Activated CD4-positive, alpha-beta T cell treated with anti-CD3 and anti-CD28 coated beads for 36 hours (primary cell): ENCODE data around the gene CLDN20. TPM values are rescaled to one million over a fixed set of nuclear protein-coding genes. Genes with fewer than 3 reads are reported as not detected.
"Not testable (repeated sequence)": the region's sequence is repeated elsewhere in the genome, so short reads cannot be mapped to it uniquely, and the experiment has no call there.

Experiments used
- ATAC-seq: fragments of 200-7000 bp; cut with Tn5 transposase; one replicate; pipeline ENCODE4 v1.10.0; 2021; ENCODE audit warnings: mild to moderate bottlenecking, moderate library complexity
- CTCF ChIA-PET: fragments of 350-600 bp; sonication (Branson Sonifier 250); formaldehyde crosslinking; loops from one replicate; lab custom pipeline; 2021; ENCODE audit warnings: antibody characterized with exemption; lab: Charles Lee
- POLR2A ChIA-PET: fragments of 350-600 bp; sonication (Branson Sonifier 250); formaldehyde crosslinking; loops from one replicate; lab custom pipeline; 2021; ENCODE audit warnings: antibody characterized with exemption, inconsistent platforms; lab: Charles Lee
- DNase-seq: peaks from one replicate; pipeline ENCODE4 v3.0.0-alpha.2; 2020
- H3K27ac Mint-ChIP-seq: one replicate; pipeline ENCODE4 v1.8.0; 2021; ENCODE audit warnings: mixed read lengths
- H3K27me3 Mint-ChIP-seq: one replicate; pipeline ENCODE4 v1.8.0; 2021; ENCODE audit warnings: mixed read lengths
- H3K36me3 Mint-ChIP-seq: one replicate; pipeline ENCODE4 v1.8.0; 2021; ENCODE audit warnings: low read depth, mixed read lengths
- H3K4me1 Mint-ChIP-seq: one replicate; pipeline ENCODE4 v1.8.0; 2021; ENCODE audit warnings: mixed read lengths
- H3K4me3 Mint-ChIP-seq: one replicate; pipeline ENCODE4 v1.8.0; 2021; ENCODE audit warnings: mild to moderate bottlenecking, moderate library complexity, mixed read lengths
- H3K9me3 Mint-ChIP-seq: one replicate; pipeline ENCODE4 v1.8.0; 2021; ENCODE audit warnings: low read depth, mixed read lengths
- intact Hi-C, 2 experiments: fragments of 100-400 bp; cut with DNase I in 1 of 2; cut with micrococcal nuclease in 1 of 2; formaldehyde crosslinking; loops; one replicate each; pipeline versions ENCODE4 v1.14.2 to v1.15.1; 2022 to 2024; cut with DNase I, micrococcal nuclease
- total RNA-seq, 2 experiments: library from RNA; stranded (reverse); gene quantifications; one replicate each; pipeline ENCODE4 v1.2.3, GENCODE V29; 2021

CLDN20 gene
- total RNA-seq: not detected

- no peak for DNase-seq
These were observed at the start of gene CLDN20 for GRCh38 chr6:155263373-155264063. Gene CLDN20 (plus strand): TSS chr6:155264013. CDS start chr6:155275720, 11,707 bp downstream.

DNA sequence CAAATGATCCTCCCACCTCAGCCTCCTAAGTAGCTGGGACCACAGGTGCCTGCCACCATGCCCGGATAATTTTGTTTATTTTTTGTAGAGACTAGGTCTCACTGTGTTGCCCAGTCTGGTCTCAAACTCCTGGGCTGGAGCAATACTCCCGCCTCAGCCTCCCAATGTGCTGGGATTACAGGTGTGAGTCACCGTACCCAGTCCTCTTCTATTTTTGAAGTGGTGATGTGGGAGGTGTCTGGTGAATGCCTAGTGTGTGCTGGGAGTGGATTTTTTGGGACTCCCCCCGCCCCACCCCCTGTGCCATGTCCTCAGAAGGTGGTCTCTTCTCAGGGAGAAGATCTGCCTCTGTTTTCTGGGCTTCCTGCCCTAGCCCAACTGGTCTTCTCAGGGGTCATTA, 47.9 kb upstream of the CLDN20 start:
- peaks cover 8% of the 10 kb centered on the region for H3K36me3 Mint-ChIP-seq
- CTCF ChIA-PET: no interaction called here
- H3K27ac Mint-ChIP-seq: no peak overlapping the region
- intact Hi-C loops: no loop called here
- no peak overlapping the region for H3K4me3 Mint-ChIP-seq
- ATAC-seq: peak; percentile 36
- H3K9me3 Mint-ChIP-seq: no peaks in the 10 kb centered on the region
- H3K27me3 Mint-ChIP-seq: peaks cover 5% of the 10 kb centered on the region
- H3K4me1 Mint-ChIP-seq: peaks cover 5% of the 10 kb centered on the region
- POLR2A ChIA-PET: no interaction called here
- no peak for DNase-seq

More at GRCh38 chr6:155263373-155264063, at the start of gene CLDN20:
- CTCF ChIA-PET: interaction anchor here (0.7 kb wide), 1 partner anchor 9 kb away, joined by 3 read pairs; no protein-coding TSS in a partner anchor
- intact Hi-C loops: loop anchor here in 1 of 2 experiments (10.0 kb wide), 1 partner anchor 579 kb away; no protein-coding TSS in a partner anchor
- Mint-ChIP-seq H3K9me3 (no peaks in the 10 kb centered on the region), H3K27me3 (no peaks in the 10 kb centered on the region), H3K4me1 (peaks cover 22% of the 10 kb centered on the region), H3K36me3 (peaks cover 37% of the 10 kb centered on the region), H3K27ac (peak within 1 kb of the TSS; percentile 15), H3K4me3 (no peak within 1 kb of the TSS)
- no peak for ATAC-seq
- POLR2A ChIA-PET: no interaction called here

- Mint-ChIP-seq H3K4me1 (peaks cover 5% of the 10 kb centered on the region), H3K9me3 (no peaks in the 10 kb centered on the region), H3K27me3 (peaks cover 5% of the 10 kb centered on the region), H3K4me3 (no peak overlapping the region), H3K36me3 (peaks cover 8% of the 10 kb centered on the region), H3K27ac (no peak overlapping the region)
- POLR2A ChIA-PET: no interaction called here
- ATAC-seq: no peak
- CTCF ChIA-PET: interaction anchor here (0.5 to 0.7 kb wide), 2 partner anchors 361 to 544 kb away, joined by 3 to 5 read pairs; no protein-coding TSS in a partner anchor
- intact Hi-C loops: no loop called here
- DNase-seq: no peak
These were observed 47.3 kb upstream of the CLDN20 start for GRCh38 chr6:155216312-155217046.

GRCh38 chr6:155218711-155219110, 45.1 kb upstream of the CLDN20 start:
- H3K27me3 Mint-ChIP-seq, CTCF ChIA-PET, ATAC-seq, H3K4me3 Mint-ChIP-seq, H3K27ac Mint-ChIP-seq, H3K9me3 Mint-ChIP-seq, H3K36me3 Mint-ChIP-seq, DNase-seq, intact Hi-C loops, POLR2A ChIA-PET: not testable (repeated sequence)
- H3K4me1 Mint-ChIP-seq: peaks cover 10% of the 10 kb centered on the region

DNA sequence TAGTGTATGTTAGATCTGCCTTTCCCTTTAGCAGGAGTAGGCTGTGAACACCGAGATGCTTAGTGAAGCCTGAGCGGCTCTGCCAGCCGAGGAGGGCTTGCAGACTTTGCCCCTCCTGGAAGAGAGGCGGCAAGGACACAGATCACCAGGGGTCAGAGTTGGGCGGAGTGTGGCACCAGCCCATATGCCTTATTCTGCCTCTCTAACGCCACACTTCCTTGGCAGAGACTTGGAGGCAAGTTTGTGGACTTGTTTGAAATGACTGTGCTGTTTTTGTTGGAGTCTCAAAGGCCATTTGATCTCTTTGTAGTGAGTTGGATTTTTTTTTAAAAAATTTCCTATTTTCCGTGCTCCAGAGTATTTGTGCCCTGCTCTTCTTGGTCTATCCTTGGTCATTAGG, 44.5 kb upstream of the CLDN20 start:
- H3K4me1 Mint-ChIP-seq: peaks cover 16% of the 10 kb centered on the region
- H3K27ac Mint-ChIP-seq: no peak overlapping the region
- DNase-seq (no peak), ATAC-seq (no peak)
- H3K27me3 Mint-ChIP-seq: peaks cover 5% of the 10 kb centered on the region
- ChIA-PET CTCF (no interaction called here), POLR2A (interaction anchor here (0.5 kb wide), 1 partner anchor 242 kb away, joined by 3 read pairs; no protein-coding TSS in a partner anchor)
- intact Hi-C loops: no loop called here
- peaks cover 3% of the 10 kb centered on the region for H3K36me3 Mint-ChIP-seq
- H3K4me3 Mint-ChIP-seq: no peak overlapping the region
- no peaks in the 10 kb centered on the region for H3K9me3 Mint-ChIP-seq

- Mint-ChIP-seq H3K9me3 (no peaks in the 10 kb centered on the region), H3K27me3 (peaks cover 5% of the 10 kb centered on the region), H3K27ac (no peak overlapping the region), H3K4me1 (peaks cover 22% of the 10 kb centered on the region), H3K36me3 (peaks cover 3% of the 10 kb centered on the region), H3K4me3 (no peak overlapping the region)
- intact Hi-C loops: no loop called here
- ChIA-PET POLR2A (interaction anchor here (0.5 kb wide), 1 partner anchor 242 kb away, joined by 3 read pairs; no protein-coding TSS in a partner anchor), CTCF (no interaction called here)
- ATAC-seq: no peak
- no peak for DNase-seq
These were observed 43.9 kb upstream of the CLDN20 start for GRCh38 chr6:155219858-155220301.

DNA sequence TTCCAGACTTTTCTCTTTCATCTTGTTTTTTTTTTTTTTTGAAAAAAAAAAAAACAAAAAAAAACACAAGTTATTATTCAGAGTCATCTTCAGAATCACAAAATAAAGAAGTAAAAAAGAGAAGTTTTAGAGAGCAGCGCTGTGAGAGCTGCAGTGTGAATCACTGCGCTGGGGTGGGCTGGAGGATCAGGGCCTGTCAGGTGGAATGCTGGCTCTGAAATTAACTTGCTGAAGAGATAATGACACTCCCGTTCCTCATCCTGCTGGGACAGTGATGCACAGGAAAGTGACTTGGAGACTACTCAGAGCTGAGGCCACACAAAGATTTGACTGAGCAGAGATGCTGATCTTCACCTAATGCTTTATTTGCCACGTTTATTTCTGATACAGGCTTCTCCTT, 42.7 kb upstream of the CLDN20 start:
- DNase-seq (no peak), ATAC-seq (no peak)
- ChIA-PET POLR2A (no interaction called here), CTCF (no interaction called here)
- intact Hi-C loops: no loop called here
- peaks cover 19% of the 10 kb centered on the region for H3K4me1 Mint-ChIP-seq
- no peak overlapping the region for H3K4me3 Mint-ChIP-seq
- H3K27me3 Mint-ChIP-seq: peaks cover 5% of the 10 kb centered on the region
- H3K27ac Mint-ChIP-seq: no peak overlapping the region
- no peaks in the 10 kb centered on the region for H3K9me3 Mint-ChIP-seq
- peaks cover 3% of the 10 kb centered on the region for H3K36me3 Mint-ChIP-seq

- peaks cover 3% of the 10 kb centered on the region for H3K36me3 Mint-ChIP-seq
These were observed 41.3 kb upstream of the CLDN20 start for GRCh38 chr6:155222506-155222905.

DNA sequence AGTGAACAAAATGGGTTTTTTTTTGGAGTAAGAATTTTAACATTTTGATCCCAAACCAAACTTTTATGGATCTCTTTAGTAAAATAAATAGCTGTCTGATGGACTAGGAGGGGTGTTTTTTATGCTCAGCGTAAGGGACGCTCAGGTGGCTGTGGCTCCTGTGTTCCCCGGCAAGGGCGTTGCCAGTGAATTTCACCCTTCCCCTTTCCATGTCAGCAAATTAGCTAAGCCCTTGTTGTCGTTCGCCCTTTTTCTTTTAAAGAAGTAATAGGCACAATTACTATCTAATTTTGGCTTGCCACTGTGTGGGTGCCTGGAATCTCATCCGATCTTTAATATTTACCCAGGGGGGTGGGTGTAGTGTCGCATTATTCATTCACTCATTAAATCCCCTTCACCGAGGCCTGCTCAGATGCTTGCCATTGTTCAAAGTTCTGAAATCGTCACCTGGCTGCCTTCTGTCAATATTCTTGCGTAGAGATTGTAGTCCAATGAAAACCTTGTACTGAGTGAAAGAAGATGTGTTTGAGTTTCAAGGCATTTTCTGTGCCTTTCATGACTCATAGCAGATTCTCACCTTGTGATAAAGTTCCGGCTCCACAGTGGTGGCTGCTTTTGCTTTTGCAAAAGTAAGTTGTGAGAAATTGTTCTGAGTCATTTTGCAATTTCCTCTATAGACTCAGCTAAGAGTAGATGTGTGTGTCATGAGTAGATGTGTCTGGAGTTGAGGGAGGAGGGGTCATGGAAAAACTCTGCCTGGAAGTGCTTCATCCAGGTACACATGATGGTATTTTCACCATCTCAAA, 40.0 kb upstream of the CLDN20 start:
- intact Hi-C loops: loop anchor here (1.0 kb wide), 5 partner anchors 38 to 618 kb away; partner anchors contain the start of gene TFB1M (in 2 of the 2)
- ChIA-PET POLR2A (no interaction called here), CTCF (interaction anchor here (0.6 to 1.9 kb wide), 5 partner anchors 10 to 517 kb away, joined by 3 to 5 read pairs (median 4); no protein-coding TSS in a partner anchor)
- H3K4me1 Mint-ChIP-seq: peaks cover 18% of the 10 kb centered on the region
- ATAC-seq (peak; percentile 99), DNase-seq (peak; percentile 79)
- H3K27ac Mint-ChIP-seq: peak overlapping the region; percentile 79
- peaks cover 3% of the 10 kb centered on the region for H3K27me3 Mint-ChIP-seq
- H3K36me3 Mint-ChIP-seq: peaks cover 3% of the 10 kb centered on the region
- H3K4me3 Mint-ChIP-seq: peak overlapping the region; percentile 10
- H3K9me3 Mint-ChIP-seq: no peaks in the 10 kb centered on the region

More at GRCh38 chr6:155222506-155222905, 41.3 kb upstream of the CLDN20 start:
- Mint-ChIP-seq H3K4me1 (peaks cover 18% of the 10 kb centered on the region), H3K27ac (no peak overlapping the region), H3K27me3 (peaks cover 5% of the 10 kb centered on the region), H3K9me3 (no peaks in the 10 kb centered on the region), H3K4me3 (no peak overlapping the region)
- ChIA-PET POLR2A (no interaction called here), CTCF (interaction anchor here (0.6 to 1.9 kb wide), 5 partner anchors 45 to 417 kb away, joined by 3 to 8 read pairs (median 4); no protein-coding TSS in a partner anchor)
- DNase-seq (no peak), ATAC-seq (no peak)
- intact Hi-C loops: no loop called here

DNA sequence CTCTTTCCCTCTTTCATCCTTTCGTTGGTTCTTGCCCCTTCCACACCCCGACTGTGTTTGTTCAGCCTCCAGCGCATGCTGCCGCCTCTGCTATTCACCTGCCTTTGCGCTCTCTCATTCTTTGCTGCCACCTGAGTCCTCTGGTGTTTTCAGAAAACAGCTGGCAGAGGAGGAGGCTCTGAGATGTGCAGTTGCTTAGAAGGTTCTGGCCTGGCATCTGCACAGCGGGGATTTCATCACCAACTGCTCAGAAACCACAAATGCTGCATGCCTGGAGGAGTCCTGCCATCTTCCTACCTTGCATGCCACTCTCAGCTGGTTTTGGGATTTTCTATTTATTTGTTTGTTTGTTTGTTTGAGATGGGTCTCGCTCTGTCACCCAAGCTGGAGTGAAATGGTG, 39.2 kb upstream of the CLDN20 start:
- intact Hi-C loops: loop anchor here (1.0 kb wide), 5 partner anchors 38 to 618 kb away; partner anchors contain the start of gene TFB1M (in 2 of the 2)
- Mint-ChIP-seq H3K27ac (peak overlapping the region; percentile 4), H3K27me3 (no peaks in the 10 kb centered on the region), H3K4me3 (no peak overlapping the region), H3K9me3 (no peaks in the 10 kb centered on the region), H3K36me3 (no peaks in the 10 kb centered on the region), H3K4me1 (peaks cover 18% of the 10 kb centered on the region)
- POLR2A ChIA-PET: no interaction called here
- ATAC-seq: no peak
- DNase-seq: no peak
- CTCF ChIA-PET: no interaction called here

DNA sequence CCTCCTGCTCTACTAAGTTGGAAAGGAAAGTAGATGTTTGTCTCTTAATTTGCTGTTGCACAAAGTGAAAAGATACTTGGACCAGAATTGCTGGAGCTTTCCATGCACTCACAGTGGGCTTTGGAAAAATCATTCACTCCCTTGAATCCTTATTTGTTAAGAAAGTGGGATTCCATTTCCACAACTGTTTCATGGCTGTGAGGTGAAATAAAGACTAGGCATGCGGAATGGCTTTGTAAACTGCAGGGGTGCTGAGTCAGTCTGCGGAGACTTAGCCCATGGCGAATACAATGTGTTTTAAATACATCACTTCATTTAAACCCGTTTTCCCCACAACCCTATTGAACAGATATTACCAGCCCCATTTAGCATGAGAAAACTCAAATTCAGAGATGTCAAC, 36.8 kb upstream of the CLDN20 start:
- DNase-seq: no peak
- Mint-ChIP-seq H3K36me3 (no peaks in the 10 kb centered on the region), H3K4me3 (no peak overlapping the region), H3K4me1 (peaks cover 18% of the 10 kb centered on the region), H3K9me3 (no peaks in the 10 kb centered on the region), H3K27me3 (no peaks in the 10 kb centered on the region), H3K27ac (no peak overlapping the region)
- POLR2A ChIA-PET: no interaction called here
- intact Hi-C loops: no loop called here
- no peak for ATAC-seq
- CTCF ChIA-PET: interaction anchor here (0.8 to 1.7 kb wide), 2 partner anchors 8 to 42 kb away, joined by 3 read pairs; no protein-coding TSS in a partner anchor
